Colonic mucosa (tissue), 4 donors: ENCODE measurements around the gene JDP2. TPM values are rescaled to one million over a fixed set of nuclear protein-coding genes. Genes with fewer than 3 reads are reported as not detected.

Experiments
- DNase-seq: peaks from one replicate; pipeline ENCODE4 v3.0.0-alpha.2; 2020
- H3K27ac ChIP-seq: fragments of 200-600 bp; one replicate; pipeline ENCODE4 v1.8.0; 2021
- H3K27me3 ChIP-seq: fragments of 200-600 bp; one replicate; pipeline ENCODE4 v1.8.0; 2021
- H3K36me3 ChIP-seq: fragments of 200-600 bp; one replicate; pipeline ENCODE4 v1.8.0; 2021
- H3K4me1 ChIP-seq: fragments of 200-600 bp; one replicate; pipeline ENCODE4 v1.8.0; 2021; ENCODE audit warnings: mild to moderate bottlenecking
- H3K4me3 ChIP-seq: fragments of 200-600 bp; one replicate; pipeline ENCODE4 v1.8.0; 2021
- H3K9ac ChIP-seq, 2 donors: one replicate each; pipeline ENCODE4 v1.7.0; 2013; ENCODE audit warnings: control low read depth in 2 of 2, low read depth in 2 of 2, low read length in 2 of 2
- H3K9me3 ChIP-seq: fragments of 200-600 bp; one replicate; pipeline ENCODE4 v1.8.0; 2021
- intact Hi-C: fragments of 100-400 bp; cut with DNase I; formaldehyde crosslinking; loops from one replicate; pipeline ENCODE4 v1.14.1; 2022
- total RNA-seq, 2 donors: library from RNA; stranded (reverse); fragmentation: NEBNext Ultra II Directional in 1 of 2; extraction: Animal tissue kit (Norgen Biotek cat#: 25700) in 1 of 2; gene quantifications; one replicate each; pipeline ENCODE4 v1.2.1, GENCODE V29; 2021
- TF ChIP-seq, protein P1 (sequence below): fragments of 200-600 bp; IDR thresholded peaks from one replicate; pipeline ENCODE4 v1.8.0; 2022; ENCODE audit warnings: antibody characterized with exemption, mild to moderate bottlenecking
- donor health status: healthy.
- donor health status: DM: no; HTN: no; CAD: no.
- donor health status: DM: no; HTN: no; CAD: no.

The JDP2 gene
- total RNA-seq, 2 donors from 2014 or later, result 19.4 to 37.1 TPM

DNA sequence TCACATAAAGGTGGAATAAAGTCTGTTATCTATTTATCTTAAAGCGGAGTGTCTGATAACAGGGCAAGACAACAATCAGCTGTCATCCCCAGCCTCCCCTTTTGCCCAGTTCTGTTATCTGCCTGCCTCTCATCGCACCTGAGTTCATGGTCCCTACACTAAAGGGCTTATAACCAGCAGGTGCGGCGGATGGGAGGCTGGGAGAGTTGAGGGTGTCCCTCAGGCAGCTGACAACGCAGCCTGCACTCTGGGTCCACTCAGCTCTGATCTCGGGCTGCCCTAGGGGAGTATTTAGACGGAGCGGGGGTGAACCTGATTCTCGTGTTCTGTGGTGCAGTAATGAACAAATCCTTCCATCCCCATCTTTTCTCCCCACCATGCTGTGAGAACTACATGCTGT lies 34.0 kb upstream of the JDP2 start:
- TF ChIP-seq, protein P1, sequence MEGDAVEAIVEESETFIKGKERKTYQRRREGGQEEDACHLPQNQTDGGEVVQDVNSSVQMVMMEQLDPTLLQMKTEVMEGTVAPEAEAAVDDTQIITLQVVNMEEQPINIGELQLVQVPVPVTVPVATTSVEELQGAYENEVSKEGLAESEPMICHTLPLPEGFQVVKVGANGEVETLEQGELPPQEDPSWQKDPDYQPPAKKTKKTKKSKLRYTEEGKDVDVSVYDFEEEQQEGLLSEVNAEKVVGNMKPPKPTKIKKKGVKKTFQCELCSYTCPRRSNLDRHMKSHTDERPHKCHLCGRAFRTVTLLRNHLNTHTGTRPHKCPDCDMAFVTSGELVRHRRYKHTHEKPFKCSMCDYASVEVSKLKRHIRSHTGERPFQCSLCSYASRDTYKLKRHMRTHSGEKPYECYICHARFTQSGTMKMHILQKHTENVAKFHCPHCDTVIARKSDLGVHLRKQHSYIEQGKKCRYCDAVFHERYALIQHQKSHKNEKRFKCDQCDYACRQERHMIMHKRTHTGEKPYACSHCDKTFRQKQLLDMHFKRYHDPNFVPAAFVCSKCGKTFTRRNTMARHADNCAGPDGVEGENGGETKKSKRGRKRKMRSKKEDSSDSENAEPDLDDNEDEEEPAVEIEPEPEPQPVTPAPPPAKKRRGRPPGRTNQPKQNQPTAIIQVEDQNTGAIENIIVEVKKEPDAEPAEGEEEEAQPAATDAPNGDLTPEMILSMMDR, result no peak
- intact Hi-C loops, result no loop called here

DNA sequence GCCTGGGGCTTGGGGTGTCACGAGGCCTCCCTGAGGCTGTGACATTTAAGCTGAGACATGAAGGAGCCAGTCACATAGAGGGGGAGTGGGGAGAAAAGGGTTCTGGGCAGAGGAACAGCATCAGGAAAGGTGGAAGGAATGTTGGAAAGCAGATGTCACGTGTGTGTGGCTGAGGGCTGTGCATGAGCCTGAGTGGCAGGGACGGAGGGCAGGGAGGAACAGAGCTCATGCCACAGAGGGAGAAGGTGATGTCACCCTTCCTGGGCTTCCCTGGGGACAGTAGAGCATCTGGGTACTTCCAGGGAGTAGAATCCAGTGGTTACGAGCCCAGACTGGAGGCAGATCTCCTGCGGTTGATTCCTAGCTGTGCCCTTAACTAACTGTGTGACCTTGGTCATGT lies 32.0 kb upstream of the JDP2 start:
- Histone ChIP-seq H3K4me1 (peaks cover 11% of the 10 kb centered on the region), H3K9ac (no peak overlapping the region), H3K9me3 (no peaks in the 10 kb centered on the region), H3K36me3 (no peaks in the 10 kb centered on the region), H3K4me3 (no peak overlapping the region), H3K27me3 (no peaks in the 10 kb centered on the region), H3K27ac (no peak overlapping the region)
- no peak for DNase-seq
- TF ChIP-seq, protein P1, result no peak
- intact Hi-C loops, result no loop called here

More for the DNA sequence above, 34.0 kb upstream of the JDP2 start:
- DNase-seq, result no peak
- Histone ChIP-seq H3K4me3 (no peak overlapping the region), H3K36me3 (no peaks in the 10 kb centered on the region), H3K27ac (no peak overlapping the region), H3K9ac (no peak overlapping the region), H3K27me3 (no peaks in the 10 kb centered on the region), H3K4me1 (no peaks in the 10 kb centered on the region), H3K9me3 (no peaks in the 10 kb centered on the region)

DNA sequence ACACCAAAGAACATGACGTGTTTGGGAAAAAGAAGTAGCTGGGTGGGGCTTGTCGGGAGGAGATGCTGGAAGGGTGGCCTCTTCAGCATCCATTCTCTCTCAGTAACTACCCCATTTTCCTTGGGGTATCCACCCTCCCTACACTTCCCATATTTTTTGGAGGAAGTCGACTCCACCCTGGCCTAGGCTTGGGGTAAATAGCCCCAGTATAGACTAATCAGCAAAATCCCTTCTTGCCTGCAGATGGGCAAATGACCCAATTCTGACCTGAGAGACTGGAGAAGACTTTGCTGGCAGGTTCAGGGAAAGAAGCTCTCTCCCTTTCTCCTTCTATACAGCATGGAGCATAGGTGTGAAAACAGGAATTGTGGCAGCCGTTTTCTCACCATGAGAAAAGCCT lies 28.5 kb upstream of the JDP2 start:
- TF ChIP-seq, protein P1, result no peak
- Histone ChIP-seq H3K9me3 (no peaks in the 10 kb centered on the region), H3K27me3 (no peaks in the 10 kb centered on the region), H3K27ac (no peak overlapping the region), H3K4me1 (peaks cover 13% of the 10 kb centered on the region), H3K36me3 (no peaks in the 10 kb centered on the region), H3K4me3 (no peak overlapping the region), H3K9ac (no peak overlapping the region)
- intact Hi-C loops, result no loop called here
- DNase-seq, result no peak

DNA sequence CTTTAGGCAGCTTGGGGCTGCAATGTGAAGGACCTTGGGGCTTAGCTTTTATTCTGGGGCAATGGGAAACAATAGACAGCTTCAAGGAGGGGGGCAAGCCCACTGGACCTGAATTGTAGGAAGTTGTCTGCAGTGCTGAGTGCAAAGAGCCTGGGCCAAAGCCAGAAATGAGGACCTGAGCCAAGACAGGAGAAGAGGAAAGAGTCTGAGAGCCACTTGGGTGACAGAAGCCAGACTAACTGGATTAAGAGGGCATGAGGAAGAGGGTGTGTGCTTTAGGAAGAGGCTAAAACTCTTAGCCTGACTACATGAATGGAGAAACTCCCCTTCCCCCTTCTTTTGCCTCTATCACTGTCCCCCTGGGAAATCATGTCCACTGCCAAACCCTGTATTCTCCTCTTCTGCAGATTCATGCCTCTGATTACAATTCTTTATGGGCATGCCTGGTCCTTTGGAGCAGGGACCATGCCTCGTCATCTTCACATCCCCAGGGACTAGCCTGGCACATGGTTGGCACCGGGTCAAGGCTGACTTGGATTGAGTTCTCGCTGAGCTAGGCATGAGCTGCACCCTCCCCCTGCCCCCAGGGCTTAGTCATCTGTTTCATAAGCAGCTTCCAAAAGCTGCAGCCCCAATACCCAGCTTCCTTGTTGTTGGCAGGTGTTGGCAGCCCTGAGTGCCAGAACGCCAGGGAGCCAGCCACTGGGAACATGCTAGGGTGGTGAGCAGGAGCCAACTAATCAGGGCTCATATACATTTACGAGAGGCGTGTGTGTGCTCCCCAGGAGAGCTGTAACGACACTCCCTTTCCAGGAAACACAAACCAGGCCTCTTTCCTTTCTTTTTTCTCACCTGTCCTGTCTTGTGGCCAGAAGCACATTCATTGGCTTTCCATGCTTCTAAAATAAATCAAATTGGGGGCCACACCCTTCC lies 27.7 kb upstream of the JDP2 start:
- H3K9ac ChIP-seq, result peak overlapping the region in 1 of 2 donors; percentile 54
- H3K36me3 ChIP-seq, result no peaks in the 10 kb centered on the region
- H3K4me3 ChIP-seq, result no peak overlapping the region
- intact Hi-C loops, result no loop called here
- H3K4me1 ChIP-seq, result peaks cover 13% of the 10 kb centered on the region
- TF ChIP-seq, protein P1, result no peak
- DNase-seq, result peak; percentile 93
- no peaks in the 10 kb centered on the region for H3K9me3 ChIP-seq
- no peaks in the 10 kb centered on the region for H3K27me3 ChIP-seq
- H3K27ac ChIP-seq, result peak overlapping the region; percentile 72

DNA sequence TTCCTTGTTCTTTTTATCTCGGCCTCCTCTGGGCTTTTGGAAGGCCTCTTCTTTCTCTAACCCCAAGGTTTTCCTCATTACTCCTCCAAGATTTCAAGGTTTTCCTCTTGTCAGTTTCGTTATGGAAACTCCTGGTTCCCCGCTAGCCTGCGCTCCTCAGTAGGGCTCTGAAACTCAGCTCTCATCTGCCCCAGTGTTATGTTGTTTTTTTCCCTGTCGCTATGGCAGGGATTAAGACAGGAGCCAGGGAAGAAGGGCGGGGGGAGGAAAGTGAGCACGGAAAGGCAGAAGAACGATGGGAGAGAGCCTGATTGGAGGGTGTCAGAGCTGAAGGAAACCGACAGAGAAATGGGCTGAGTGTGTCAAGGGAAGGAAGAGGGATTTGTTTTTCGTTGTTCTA lies 26.5 kb upstream of the JDP2 start:
- peaks cover 13% of the 10 kb centered on the region for H3K4me1 ChIP-seq
- no peaks in the 10 kb centered on the region for H3K27me3 ChIP-seq
- H3K4me3 ChIP-seq, result no peak overlapping the region
- no peaks in the 10 kb centered on the region for H3K36me3 ChIP-seq
- DNase-seq, result peak; percentile 52
- peak overlapping the region; percentile 72 for H3K27ac ChIP-seq
- intact Hi-C loops, result no loop called here
- no peaks in the 10 kb centered on the region for H3K9me3 ChIP-seq
- TF ChIP-seq, protein P1, result no peak
- peak overlapping the region in 1 of 2 donors; percentile 35 for H3K9ac ChIP-seq
